K562 (cell line): ENCODE data around the gene ANKZF1. TPM values are rescaled to one million over a fixed set of nuclear protein-coding genes. Genes with fewer than 3 reads are reported as not detected.
A peak's percentile ranks its signal among the peaks of the same experiment; 100 is the strongest.

Experiments used
- BCL6 ChIP-seq: fragments of 250-450 bp; sonication (Bioruptor Pico); IDR thresholded peaks from 2 replicates; pipeline ENCODE4 v1.4.0; 2020
- BRCA1 ChIP-seq, 2 experiments: fragments of 450-650 bp in 1 of 2; sonication (generic) in 1 of 2; formaldehyde crosslinking in 1 of 2; IDR thresholded peaks; 2 replicates each; pipeline versions ENCODE4 v1.5.0 to v1.6.1; 2017 to 2020; ENCODE audit warnings: mild to moderate bottlenecking in 1 of 2, missing genetic modification reagents in 1 of 2
- BRD9 ChIP-seq: fragments of 450-650 bp; IDR thresholded peaks from 2 replicates; pipeline ENCODE4 v1.6.1; 2018; ENCODE audit warnings: low read depth; ENCODE audit not compliant: partially characterized antibody
- CCAR2 ChIP-seq: fragments of 200-400 bp; formaldehyde crosslinking; IDR thresholded peaks from 2 replicates; pipeline ENCODE4 v1.6.1; 2017; ENCODE audit warnings: mild to moderate bottlenecking, low read depth, low read length
- CTCF ChIP-seq, 3 experiments: IDR thresholded peaks in 2 of 3; conservative IDR thresholded peaks in 1 of 3; 2 replicates each; pipeline ENCODE4 v1.5.1; 2011 to 2012; ENCODE audit warnings: low read length in 3 of 3, mild to moderate bottlenecking in 3 of 3, control low read depth in 2 of 3, improper control_type of control experiment in 1 of 3, inconsistent platforms in 1 of 3, low read depth in 1 of 3, mixed read lengths in 1 of 3, moderate library complexity in 1 of 3; ENCODE audit not compliant: insufficient read depth in 2 of 3
- DMBX1 ChIP-seq: fragments of 250-450 bp; sonication (Bioruptor Pico); IDR thresholded peaks from 2 replicates; pipeline ENCODE4 v1.8.0; 2022; ENCODE audit warnings: inconsistent platforms, mild to moderate bottlenecking, moderate library complexity, borderline replicate concordance
- FOXA1 ChIP-seq: fragments of 450-650 bp; IDR thresholded peaks from 2 replicates; pipeline ENCODE4 v1.6.1; 2016; ENCODE audit warnings: mild to moderate bottlenecking, borderline replicate concordance
- FOXK2 ChIP-seq, 2 experiments: fragments of 450-650 bp; IDR thresholded peaks in 1 of 2; conservative IDR thresholded peaks in 1 of 2; 2 replicates each; pipeline ENCODE4 v1.6.1; 2016; ENCODE audit warnings: low read depth in 2 of 2, mild to moderate bottlenecking in 1 of 2
- HMG20A ChIP-seq: fragments of 450-650 bp; formaldehyde crosslinking; conservative IDR thresholded peaks from 2 replicates; pipeline ENCODE4 v1.4.0; 2020; ENCODE audit warnings: mild to moderate bottlenecking, mixed read lengths
- LARP7 ChIP-seq: fragments of 450-650 bp; IDR thresholded peaks from 2 replicates; pipeline ENCODE4 v1.6.1; 2016
- MCM5 ChIP-seq: fragments of 450-650 bp; IDR thresholded peaks from 2 replicates; pipeline ENCODE4 v1.6.1; 2016; ENCODE audit warnings: low read depth
- MIER1 ChIP-seq: fragments of 450-650 bp; IDR thresholded peaks from 2 replicates; pipeline ENCODE4 v1.6.1; 2016; ENCODE audit warnings: antibody characterized with exemption, mild to moderate bottlenecking, low read depth
- NELFE ChIP-seq: IDR thresholded peaks from 2 replicates; pipeline ENCODE4 v1.6.1; 2011; ENCODE audit warnings: mild to moderate bottlenecking; ENCODE audit not compliant: insufficient read depth, insufficient read length
- SIX5 ChIP-seq, 2 experiments: IDR thresholded peaks; 2 replicates each; pipeline ENCODE4 v1.6.1; 2011; ENCODE audit warnings: low read length in 2 of 2, borderline replicate concordance in 1 of 2, low read depth in 1 of 2, mild to moderate bottlenecking in 1 of 2, moderate library complexity in 1 of 2; ENCODE audit not compliant: insufficient read depth in 1 of 2
- TAF7 ChIP-seq: fragments of 450-650 bp; IDR thresholded peaks from 2 replicates; pipeline ENCODE4 v1.6.1; 2016; ENCODE audit warnings: missing genetic modification characterization, missing compliant biosample characterization
- ZNF253 ChIP-seq: fragments of 250-450 bp; sonication (Bioruptor Pico); conservative IDR thresholded peaks from 2 replicates; pipeline ENCODE4 v1.6.1; 2021; ENCODE audit warnings: mild to moderate bottlenecking
- ZNF76 ChIP-seq: fragments of 250-450 bp; sonication (Bioruptor Pico); IDR thresholded peaks from 2 replicates; pipeline ENCODE4 v1.4.0; 2020; ENCODE audit warnings: mild to moderate bottlenecking, moderate library complexity, borderline replicate concordance
- polyA plus RNA-seq, 8 experiments: library from polyadenylated mRNA; depleted of rRNA in 4 of 8; stranded (reverse) in 5 of 8; unstranded in 3 of 8; fragments of >200 nt; fragmentation: Nextera tagmentation in 2 of 8; fragmentation: Illumina TruSeq in 1 of 8; extraction: Ambion mirVana in 2 of 8; extraction: Trizol in 1 of 8; gene quantifications; 2 replicates each; pipeline versions ENCODE4 v1.2.1 to v1.2.3, GENCODE V29; 2011 to 2014; ENCODE audit warnings: inconsistent platforms in 1 of 8, missing spikeins in 1 of 8
- total RNA-seq, 7 experiments: library from RNA; depleted of rRNA in 6 of 7; stranded (reverse); fragments of >200 nt in 6 of 7; fragmentation: Illumina TruSeq in 2 of 7; extraction: Trizol in 2 of 7; gene quantifications; 2 replicates each; pipeline versions ENCODE4 v1.2.1 to v1.2.3, GENCODE V29; 2011 to 2021; ENCODE audit warnings: low replicate concordance in 1 of 7
- TF ChIP-seq, protein P1 (sequence below): IDR thresholded peaks from 3 replicates; pipeline ENCODE4 v1.6.1; 2011; ENCODE audit warnings: borderline replicate concordance, mild to moderate bottlenecking, moderate library complexity; ENCODE audit not compliant: insufficient read length; ENCODE audit errors: extremely low read depth
- TF ChIP-seq, protein P2 (sequence below), 2 experiments: fragments of 450-650 bp in 1 of 2; sonication (generic) in 1 of 2; formaldehyde crosslinking; conservative IDR thresholded peaks; 2 replicates each; pipeline versions ENCODE4 v1.4.0 to v1.8.1; 2020 to 2022; ENCODE audit warnings: mild to moderate bottlenecking in 1 of 2, missing genetic modification reagents in 1 of 2
- TF ChIP-seq, protein P3 (sequence below): fragments of 250-450 bp; sonication (Bioruptor Pico); IDR thresholded peaks from 2 replicates; pipeline ENCODE4 v1.8.0; 2021; ENCODE audit warnings: borderline replicate concordance, mild to moderate bottlenecking, moderate library complexity; ENCODE audit not compliant: poor library complexity, severe bottlenecking

ANKZF1 gene
- total and polyA plus RNA-seq, 9 of the 15 experiments (the other 6 are each of a cell fraction or from before 2014, with no cell fraction given): 3.1 to 60.6 (median 31.0) TPM

DNA sequence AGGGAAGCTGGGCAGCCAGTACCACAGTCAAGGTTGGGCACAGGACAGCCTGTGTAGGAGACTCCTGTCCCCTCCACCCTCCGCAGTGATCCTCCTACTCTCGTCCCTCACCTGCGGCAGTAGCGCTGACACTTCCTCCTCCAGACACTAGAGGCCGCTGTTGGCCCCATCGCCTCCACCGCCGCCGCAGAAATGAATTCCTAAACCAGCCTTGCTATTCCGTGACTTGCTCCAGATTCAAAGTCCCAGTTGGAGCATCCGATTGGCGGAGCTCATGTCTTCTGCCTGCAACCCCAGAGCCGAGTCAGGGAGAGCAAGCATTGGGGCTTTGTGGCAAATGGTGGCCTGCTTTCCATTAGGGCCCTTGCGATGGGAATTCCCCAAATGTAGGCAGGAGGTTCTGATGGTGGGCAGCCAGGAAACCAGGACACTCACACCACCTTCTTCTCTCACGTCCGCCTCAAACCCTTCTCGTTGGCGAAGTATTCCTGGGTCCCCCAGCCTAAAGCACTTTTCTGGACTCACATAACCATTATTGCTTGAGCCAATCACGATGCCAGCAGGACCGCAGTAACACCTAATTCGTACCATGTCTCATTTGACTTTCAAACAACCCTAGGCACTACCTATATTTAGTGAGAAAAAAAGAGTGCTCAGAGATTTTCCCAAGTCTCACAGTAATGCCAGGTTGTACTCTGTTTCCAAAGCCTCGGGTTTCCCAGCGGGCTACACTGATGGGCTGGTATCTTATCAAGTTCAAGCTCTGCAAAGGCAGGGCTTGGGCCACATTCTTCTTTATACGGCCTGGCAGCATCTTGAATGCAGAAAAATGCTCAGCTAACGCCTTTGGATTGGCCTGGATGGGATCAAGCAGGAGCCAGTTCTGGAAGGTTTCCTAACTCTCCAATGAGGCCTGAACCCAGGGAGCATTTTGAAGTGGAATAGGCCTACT is 48.4 kb downstream of the ANKZF1 start (continued):
- TF ChIP-seq, protein P1, sequence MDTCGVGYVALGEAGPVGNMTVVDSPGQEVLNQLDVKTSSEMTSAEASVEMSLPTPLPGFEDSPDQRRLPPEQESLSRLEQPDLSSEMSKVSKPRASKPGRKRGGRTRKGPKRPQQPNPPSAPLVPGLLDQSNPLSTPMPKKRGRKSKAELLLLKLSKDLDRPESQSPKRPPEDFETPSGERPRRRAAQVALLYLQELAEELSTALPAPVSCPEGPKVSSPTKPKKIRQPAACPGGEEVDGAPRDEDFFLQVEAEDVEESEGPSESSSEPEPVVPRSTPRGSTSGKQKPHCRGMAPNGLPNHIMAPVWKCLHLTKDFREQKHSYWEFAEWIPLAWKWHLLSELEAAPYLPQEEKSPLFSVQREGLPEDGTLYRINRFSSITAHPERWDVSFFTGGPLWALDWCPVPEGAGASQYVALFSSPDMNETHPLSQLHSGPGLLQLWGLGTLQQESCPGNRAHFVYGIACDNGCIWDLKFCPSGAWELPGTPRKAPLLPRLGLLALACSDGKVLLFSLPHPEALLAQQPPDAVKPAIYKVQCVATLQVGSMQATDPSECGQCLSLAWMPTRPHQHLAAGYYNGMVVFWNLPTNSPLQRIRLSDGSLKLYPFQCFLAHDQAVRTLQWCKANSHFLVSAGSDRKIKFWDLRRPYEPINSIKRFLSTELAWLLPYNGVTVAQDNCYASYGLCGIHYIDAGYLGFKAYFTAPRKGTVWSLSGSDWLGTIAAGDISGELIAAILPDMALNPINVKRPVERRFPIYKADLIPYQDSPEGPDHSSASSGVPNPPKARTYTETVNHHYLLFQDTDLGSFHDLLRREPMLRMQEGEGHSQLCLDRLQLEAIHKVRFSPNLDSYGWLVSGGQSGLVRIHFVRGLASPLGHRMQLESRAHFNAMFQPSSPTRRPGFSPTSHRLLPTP: no peak
- no peak for TF ChIP-seq DMBX1
- no peak for TF ChIP-seq BRCA1 (IDR thresholded peaks at IDR 0.05)
- TF ChIP-seq BRCA1 (CRISPR knock-in tag; IDR thresholded peaks at IDR 0.05): no peak
- TF ChIP-seq BRD9: peak; percentile 67
- TF ChIP-seq NELFE: no peak
- no peak for TF ChIP-seq BCL6 (CRISPR knock-in tag)
- TF ChIP-seq SIX5 (IDR thresholded peaks at IDR 0.05; ENCODE audit: borderline replicate concordance in 1 of 2, insufficient read depth in 1 of 2, low read depth in 1 of 2, low read length in 2 of 2): no peak
- TF ChIP-seq, protein P2, sequence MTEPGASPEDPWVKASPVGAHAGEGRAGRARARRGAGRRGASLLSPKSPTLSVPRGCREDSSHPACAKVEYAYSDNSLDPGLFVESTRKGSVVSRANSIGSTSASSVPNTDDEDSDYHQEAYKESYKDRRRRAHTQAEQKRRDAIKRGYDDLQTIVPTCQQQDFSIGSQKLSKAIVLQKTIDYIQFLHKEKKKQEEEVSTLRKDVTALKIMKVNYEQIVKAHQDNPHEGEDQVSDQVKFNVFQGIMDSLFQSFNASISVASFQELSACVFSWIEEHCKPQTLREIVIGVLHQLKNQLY (CRISPR knock-in tag; conservative IDR thresholded peaks at IDR 0.05): no peak
- TF ChIP-seq HMG20A (CRISPR knock-in tag): no peak
- no peak for TF ChIP-seq CCAR2
- TF ChIP-seq TAF7 (tag): no peak
- no peak for TF ChIP-seq FOXK2 (conservative IDR thresholded peaks at IDR 0.05 in 1 of 2, IDR thresholded peaks at IDR 0.05 in 1 of 2; ENCODE audit: low read depth in 2 of 2)
- TF ChIP-seq, protein P3, sequence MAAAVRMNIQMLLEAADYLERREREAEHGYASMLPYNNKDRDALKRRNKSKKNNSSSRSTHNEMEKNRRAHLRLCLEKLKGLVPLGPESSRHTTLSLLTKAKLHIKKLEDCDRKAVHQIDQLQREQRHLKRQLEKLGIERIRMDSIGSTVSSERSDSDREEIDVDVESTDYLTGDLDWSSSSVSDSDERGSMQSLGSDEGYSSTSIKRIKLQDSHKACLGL (CRISPR knock-in tag): no peak
- no peak for TF ChIP-seq MCM5
- TF ChIP-seq ZNF76 (CRISPR knock-in tag): no peak
- TF ChIP-seq MIER1: no peak
- peak; percentile 84 to 95 (median 87) for TF ChIP-seq CTCF (IDR thresholded peaks at IDR 0.05 in 2 of 3, conservative IDR thresholded peaks at IDR 0.05 in 1 of 3; ENCODE audit: insufficient read depth in 2 of 3, low read depth in 1 of 3, low read length in 3 of 3)
- no peak for TF ChIP-seq ZNF253 (CRISPR knock-in tag)
- TF ChIP-seq LARP7: no peak
- TF ChIP-seq FOXA1: no peak
